H1 (cell line): ENCODE data around the gene MOGAT3. TPM values are rescaled to one million over a fixed set of nuclear protein-coding genes. Genes with fewer than 3 reads are reported as not detected.

ENCODE experiments used
- CTCF ChIA-PET: fragments of 300-600 bp; sonication (Branson Sonifier 250); formaldehyde crosslinking; loops from one replicate; lab custom pipeline; 2021; ENCODE audit not compliant: partially characterized antibody; lab: Charles Lee
- POLR2A ChIA-PET: fragments of 300-600 bp; sonication (Branson Sonifier 250); formaldehyde crosslinking; loops from one replicate; lab custom pipeline; 2021; ENCODE audit warnings: inconsistent platforms; ENCODE audit not compliant: partially characterized antibody; lab: Charles Lee
- DNase-seq, 2 experiments: peaks; one replicate each; pipeline versions ENCODE4 v3.0.0 to v3.0.0-alpha.2; 2010 to 2022; ENCODE audit warnings: low spot score in 2 of 2, low read depth in 1 of 2, mixed read lengths in 1 of 2
- FAIRE-seq: peaks from 2 replicates; lab custom pipeline; 2011; peaks lifted over from hg19 to GRCh38; lab: Jason Lieb, UNC
- H2AFZ ChIP-seq: 2 replicates; pipeline ENCODE4 v1.8.1; 2012; ENCODE audit warnings: low read length, inconsistent platforms
- H2AK5ac ChIP-seq: 2 replicates; pipeline ENCODE4 v1.6.1; 2013; ENCODE audit warnings: low read depth, low read length
- H2BK120ac ChIP-seq: replicated peaks from 2 replicates; pipeline ENCODE3; 2013; ENCODE audit warnings: low read depth, low read length, inconsistent platforms
- H2BK12ac ChIP-seq: 2 replicates; pipeline ENCODE4 v1.6.1; 2013; ENCODE audit warnings: low read depth, low read length
- H2BK15ac ChIP-seq: 2 replicates; pipeline ENCODE4 v1.6.1; 2013; ENCODE audit warnings: low read length
- H2BK20ac ChIP-seq: 2 replicates; pipeline ENCODE4 v1.6.1; 2013; ENCODE audit warnings: low read length
- H2BK5ac ChIP-seq: 2 replicates; pipeline ENCODE4 v1.6.1; 2013; ENCODE audit warnings: low read depth, low read length
- H3K14ac ChIP-seq: 2 replicates; pipeline ENCODE4 v1.6.1; 2013; ENCODE audit warnings: inconsistent platforms; ENCODE audit not compliant: insufficient read length
- H3K18ac ChIP-seq: 2 replicates; pipeline ENCODE4 v1.6.1; 2013; ENCODE audit warnings: low read length; ENCODE audit errors: extremely low read depth
- H3K23ac ChIP-seq: 2 replicates; pipeline ENCODE4 v1.6.1; 2013; ENCODE audit warnings: inconsistent platforms; ENCODE audit not compliant: insufficient read length
- H3K23me2 ChIP-seq: 2 replicates; pipeline ENCODE4 v1.6.1; 2013; ENCODE audit warnings: low read depth, low read length
- H3K27ac ChIP-seq: 2 replicates; pipeline ENCODE4 v1.6.1; 2011; ENCODE audit warnings: low read depth, low read length, inconsistent platforms
- H3K27me3 ChIP-seq, 4 experiments: replicated peaks in 1 of 4; 1 replicate in 1 of 4; 2 replicates in 3 of 4; pipeline versions ENCODE4 v1.6.1 to v1.8.1; 2011 to 2013; ENCODE audit warnings: low read length in 3 of 4, mild to moderate bottlenecking in 3 of 4, inconsistent platforms in 2 of 4, mixed read lengths in 2 of 4, moderate library complexity in 1 of 4; ENCODE audit not compliant: control insufficient read depth in 3 of 4, insufficient read depth in 3 of 4; ENCODE audit errors: extremely low read depth in 1 of 4
- H3K36me3 ChIP-seq, 4 experiments: 2 replicates each; pipeline versions ENCODE4 v1.6.1 to v1.8.1; 2011 to 2013; ENCODE audit warnings: mild to moderate bottlenecking in 4 of 4, low read length in 3 of 4, moderate library complexity in 2 of 4, control low read depth in 1 of 4, inconsistent platforms in 1 of 4; ENCODE audit not compliant: insufficient read depth in 4 of 4, control insufficient read depth in 2 of 4
- H3K4ac ChIP-seq: replicated peaks from 2 replicates; pipeline ENCODE3; 2013; ENCODE audit warnings: low read length, low read depth, mixed read lengths, inconsistent platforms; ENCODE audit not compliant: insufficient read length
- H3K4me1 ChIP-seq, 4 experiments: replicated peaks in 1 of 4; 1 replicate in 1 of 4; 2 replicates in 3 of 4; pipeline versions ENCODE4 v1.6.1 to v1.8.1; 2011 to 2013; ENCODE audit warnings: low read length in 3 of 4, inconsistent platforms in 2 of 4, mixed read lengths in 1 of 4; ENCODE audit not compliant: insufficient read depth in 4 of 4, control insufficient read depth in 3 of 4
- H3K4me2 ChIP-seq, 2 experiments: 2 replicates each; pipeline versions ENCODE4 v1.6.1 to v1.8.1; 2011 to 2013; ENCODE audit warnings: low read depth in 2 of 2, low read length in 2 of 2, control low read depth in 1 of 2, inconsistent platforms in 1 of 2, mild to moderate bottlenecking in 1 of 2; ENCODE audit not compliant: insufficient read depth in 1 of 2
- H3K4me3 ChIP-seq, 4 experiments: fragments of 200-600, 300-600 bp in 1 of 4; sonication (generic), shearing (Covaris generic), sonication (Bioruptor Twin) in 1 of 4; 2 replicates each; pipeline versions ENCODE4 v1.5.1 to v1.8.1; 2011 to 2016; ENCODE audit warnings: low read length in 4 of 4, low read depth in 3 of 4, control low read depth in 2 of 4, inconsistent platforms in 2 of 4, mild to moderate bottlenecking in 2 of 4, mixed read lengths in 1 of 4, moderate library complexity in 1 of 4; ENCODE audit not compliant: insufficient read depth in 2 of 4; ENCODE audit errors: extremely low read depth in 1 of 4
- H3K56ac ChIP-seq: replicated peaks from 2 replicates; pipeline ENCODE3; 2013; ENCODE audit warnings: low read depth, mild to moderate bottlenecking, mixed read lengths, low read length, inconsistent platforms; ENCODE audit not compliant: insufficient read length
- H3K79me1 ChIP-seq: 2 replicates; pipeline ENCODE4 v1.6.1; 2013; ENCODE audit warnings: low read depth, low read length, control low read depth
- H3K79me2 ChIP-seq, 2 experiments: 2 replicates each; pipeline versions ENCODE4 v1.6.1 to v1.8.1; 2012 to 2013; ENCODE audit warnings: low read length in 2 of 2, mild to moderate bottlenecking in 2 of 2, inconsistent platforms in 1 of 2; ENCODE audit not compliant: insufficient read depth in 2 of 2, control insufficient read depth in 1 of 2
- H3K9ac ChIP-seq, 4 experiments: replicated peaks in 1 of 4; 1 replicate in 1 of 4; 2 replicates in 3 of 4; pipeline versions ENCODE4 v1.6.1 to v1.8.1; 2011 to 2013; ENCODE audit warnings: low read depth in 3 of 4, low read length in 3 of 4, control low read depth in 2 of 4, mild to moderate bottlenecking in 2 of 4, moderate library complexity in 2 of 4, inconsistent platforms in 1 of 4; ENCODE audit errors: extremely low read depth in 1 of 4
- H3K9me3 ChIP-seq, 2 experiments: 2 replicates each; pipeline versions ENCODE4 v1.6.1 to v1.8.1; 2012 to 2013; ENCODE audit warnings: mild to moderate bottlenecking in 2 of 2, moderate library complexity in 2 of 2, control low read depth in 1 of 2, inconsistent platforms in 1 of 2, low read depth in 1 of 2, low read length in 1 of 2, mixed read lengths in 1 of 2; ENCODE audit not compliant: insufficient read depth in 2 of 2
- H4K20me1 ChIP-seq, 2 experiments: replicated peaks in 1 of 2; 2 replicates each; pipeline versions ENCODE3 to v1.8.1; 2011 to 2013; ENCODE audit warnings: inconsistent platforms in 2 of 2, low read length in 2 of 2, mild to moderate bottlenecking in 1 of 2; ENCODE audit not compliant: insufficient read depth in 2 of 2, control insufficient read depth in 1 of 2
- H4K5ac ChIP-seq: 2 replicates; pipeline ENCODE4 v1.6.1; 2013; ENCODE audit warnings: low read length, low read depth, mixed read lengths, inconsistent platforms; ENCODE audit not compliant: insufficient read length
- H4K8ac ChIP-seq: 2 replicates; pipeline ENCODE4 v1.8.0; 2013; ENCODE audit warnings: mild to moderate bottlenecking, moderate library complexity, low read length, inconsistent platforms; ENCODE audit not compliant: insufficient read depth; ENCODE audit errors: extremely low read depth
- H4K91ac ChIP-seq: replicated peaks from 2 replicates; pipeline ENCODE3; 2013; ENCODE audit warnings: low read length, mixed read lengths, inconsistent platforms; ENCODE audit not compliant: insufficient read length
- JUN ChIP-seq: IDR thresholded peaks from 2 replicates; pipeline ENCODE4 v1.6.1; 2011; ENCODE audit warnings: low read depth, mild to moderate bottlenecking, improper control_type of control experiment, low read length
- SIN3A ChIP-seq, 2 experiments: IDR thresholded peaks in 1 of 2; conservative IDR thresholded peaks in 1 of 2; 2 replicates each; pipeline ENCODE4 v1.6.1; 2011 to 2012; ENCODE audit warnings: low read length in 2 of 2, improper control_type of control experiment in 1 of 2, low read depth in 1 of 2, mild to moderate bottlenecking in 1 of 2
- SP4 ChIP-seq: IDR thresholded peaks from 2 replicates; pipeline ENCODE4 v1.6.1; 2012; ENCODE audit warnings: low read length, inconsistent platforms
- TBP ChIP-seq: IDR thresholded peaks from 2 replicates; pipeline ENCODE4 v1.6.1; 2011; ENCODE audit warnings: low read depth, low read length, improper control_type of control experiment
- whole genome bisulfite sequencing, 2 experiments: shearing (Covaris generic) in 1 of 2; methylation state at CpG; one replicate each; pipeline versions ENCODE4 v1.1.6 to v1.1.7; 2013 to 2015; ENCODE audit warnings: low lambda C conversion rate in 2 of 2, mixed read lengths in 2 of 2, inconsistent platforms in 1 of 2, low coverage in 1 of 2, missing lambda C conversion rate in 1 of 2; ENCODE audit not compliant: insufficient replicate concordance in 2 of 2, insufficient coverage in 1 of 2, insufficient read length in 1 of 2; ENCODE audit errors: extremely low coverage in 1 of 2, missing lambda C conversion rate in 1 of 2; 5-methylcytosine and 5-hydroxymethylcytosine counted together
- polyA plus RNA-seq, 7 experiments: library from polyadenylated mRNA; depleted of rRNA in 3 of 7; stranded (reverse) in 5 of 7; unstranded in 2 of 7; fragments of >200 nt in 5 of 7; fragments of 200-250 nt in 2 of 7; gene quantifications; 1 replicate in 5 of 7; 2 replicates in 1 of 7; 4 replicates in 1 of 7; pipeline versions ENCODE4 v1.2.1 to v1.2.3, GENCODE V29; 2011 to 2013; ENCODE audit warnings: missing spikeins in 2 of 7, mixed read lengths in 2 of 7
- total RNA-seq: library from RNA; stranded (reverse); fragmentation: NEBNext Ultra II Directional; extraction: Animal tissue kit (Norgen Biotek cat#: 25700); gene quantifications from 2 replicates; pipeline ENCODE4 v1.2.1, GENCODE V29; 2021

Gene MOGAT3
- total and polyA plus RNA-seq, 2 of the 8 experiments (the other 6 are each of a cell fraction or from before 2014, with no cell fraction given), result 0.21 to 0.82 TPM

GRCh38 chr7:101240226-101241014, 39.6 kb upstream of the MOGAT3 start:
- TF ChIP-seq SP4 (no peak), JUN (no peak), SIN3A (conservative IDR thresholded peaks at IDR 0.05 in 1 of 2, IDR thresholded peaks at IDR 0.05 in 1 of 2; ENCODE audit: low read depth in 1 of 2, low read length in 2 of 2) (no peak), TBP (no peak)
- TF ChIP-seq, all 59 proteins: peak for 0
- Histone ChIP-seq H3K23me2 (peaks cover 7% of the 10 kb centered on the region), H3K4me1 (peaks cover 0 to 9% (median 4%) of the 10 kb centered on the region in 4 experiments; a peak in 5 of 7 replicates), H2BK120ac (no peak overlapping the region), H3K27me3 (no peaks in the 10 kb centered on the region), H3K4me2 (no peak overlapping the region), H4K91ac (no peak overlapping the region), H3K79me1 (peaks cover 6% of the 10 kb centered on the region; the same call in 1 of the 2 replicates), H3K14ac (no peak overlapping the region), H3K36me3 (no peaks in the 10 kb centered on the region; a peak in 2 of 8 replicates), H3K4ac (no peak overlapping the region), H2BK12ac (no peak overlapping the region), H3K79me2 (peaks cover 0 to 16% of the 10 kb centered on the region in 2 experiments; a peak in 1 of 4 replicates), H3K4me3 (no peak overlapping the region), H3K9ac (no peak overlapping the region), H2BK20ac (no peak overlapping the region), H4K8ac (no peak overlapping the region), H3K27ac (no peak overlapping the region), H2AFZ (no peak overlapping the region), H2AK5ac (no peak overlapping the region), H3K56ac (no peak overlapping the region), H2BK15ac (no peak overlapping the region), H3K9me3 (no peaks in the 10 kb centered on the region), H2BK5ac (no peak overlapping the region), H4K5ac (no peak overlapping the region), H3K18ac (no peak overlapping the region), H3K23ac (no peak overlapping the region), H4K20me1 (peaks cover 0 to 12% of the 10 kb centered on the region in 2 experiments)
- FAIRE-seq (no peak), DNase-seq (no peak)
- ChIA-PET CTCF (interaction anchor here (1.1 to 1.4 kb wide), 3 partner anchors 17 to 52 kb away, joined by 3 to 4 read pairs (median 4); no protein-coding TSS in a partner anchor), POLR2A (interaction anchor here (1.3 to 1.6 kb wide), 2 partner anchors 11 to 22 kb away, joined by 3 to 4 read pairs; partner anchors contain the start of gene ZNHIT1)
- 93% methylated on average over 30 of the region's 32 CpGs; no CpG with 5 or more reads in 1 of the 2 experiments for WGBS, 2 experiments
